CD4-positive, alpha-beta T cell treated with Interleukin-6 for 4 hours (primary cell): ENCODE data around the gene MS4A15.
A peak's percentile ranks its signal among the peaks of the same experiment; 100 is the strongest.
"Not testable (repeated sequence)": the region's sequence is repeated elsewhere in the genome, so short reads cannot be mapped to it uniquely, and the experiment has no call there.

Source experiments
- DNase-seq: peaks from one replicate; pipeline ENCODE4 v3.0.0-alpha.2; 2020; ENCODE audit warnings: mixed read lengths

The MS4A15 gene

GRCh38 chr11:60757231-60757800, 649 bp downstream of the MS4A15 start:
- DNase-seq = no peak

- DNase-seq = not testable (repeated sequence)
These were observed 2.0 kb downstream of the MS4A15 start for GRCh38 chr11:60758671-60759070.

DNA sequence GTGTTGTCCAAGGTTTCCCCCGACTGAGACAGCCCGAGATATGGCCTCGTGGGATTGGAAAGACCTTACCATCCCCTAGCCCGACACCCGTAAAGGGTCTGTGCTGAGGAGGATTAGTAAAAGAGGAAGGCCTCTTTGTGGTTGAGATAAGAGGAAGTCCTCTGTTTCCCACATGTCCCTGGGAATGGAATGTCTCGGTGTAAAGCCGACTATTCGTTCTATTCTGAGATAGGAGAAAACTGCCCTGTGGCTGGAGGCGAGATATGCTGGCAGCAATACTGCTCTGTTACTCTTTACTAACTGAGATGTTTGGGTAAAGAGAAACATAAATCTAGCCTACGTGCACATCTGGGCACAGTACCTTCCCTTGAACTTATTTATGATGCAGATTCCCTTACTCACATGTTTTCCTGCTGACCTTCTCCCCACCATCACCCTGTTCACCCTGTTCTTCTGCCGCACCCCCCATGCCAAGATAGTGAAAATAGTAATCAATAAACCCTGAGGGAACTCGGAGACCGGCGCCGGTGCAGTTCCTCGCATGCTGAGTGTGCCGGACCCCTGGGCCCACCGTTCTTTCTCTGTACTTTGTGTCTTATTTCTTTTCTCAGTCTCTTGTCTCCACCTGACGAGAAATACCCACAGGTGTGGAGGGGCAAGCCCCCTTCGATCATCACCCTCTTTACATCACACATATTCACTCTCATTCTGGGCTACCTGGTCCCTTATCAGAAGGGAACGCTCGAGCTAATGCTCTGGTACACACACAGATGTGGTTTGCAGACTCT, 3.0 kb downstream of the MS4A15 start:
- DNase-seq = not testable (repeated sequence)

DNA sequence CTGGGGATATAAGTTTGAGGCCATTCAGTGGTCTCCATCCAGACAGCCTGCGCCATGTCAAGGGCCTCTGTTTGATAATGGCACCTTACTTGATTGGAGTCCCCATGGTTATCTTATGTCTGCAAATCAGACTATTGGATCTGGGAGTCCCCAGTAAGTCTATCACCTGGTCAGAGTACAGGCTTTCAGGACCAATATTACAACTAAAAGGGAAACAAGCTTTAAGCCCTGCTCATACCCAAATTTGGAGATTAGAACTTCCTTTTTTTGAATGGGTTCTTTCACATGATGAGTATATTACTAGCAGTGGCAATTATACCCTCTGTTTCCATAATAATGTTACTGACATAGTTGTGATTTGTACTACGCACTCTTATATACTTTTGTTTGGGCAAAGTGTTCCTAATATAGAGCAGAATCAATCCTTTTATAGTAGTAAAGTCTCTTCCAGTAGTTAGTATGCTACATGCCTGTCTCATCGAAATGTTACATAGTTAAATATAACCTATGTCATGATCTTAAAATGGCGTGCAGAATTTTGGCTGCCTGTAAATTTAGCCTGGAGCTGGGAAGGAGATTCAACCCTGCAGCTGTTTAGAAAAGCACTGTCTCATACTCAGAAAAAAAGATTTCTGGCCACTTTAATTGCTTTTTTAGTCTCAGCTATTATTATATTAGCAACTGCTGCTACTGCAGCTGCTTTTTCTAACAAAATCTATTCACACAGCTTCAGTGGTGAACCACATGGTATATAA, 4.9 kb downstream of the MS4A15 start:
- DNase-seq = no peak

- DNase-seq = no peak
These were observed 6.4 kb downstream of the MS4A15 start for GRCh38 chr11:60762851-60763691.

GRCh38 chr11:60763692-60764369, 7.2 kb downstream of the MS4A15 start:
- DNase-seq = no peak

DNA sequence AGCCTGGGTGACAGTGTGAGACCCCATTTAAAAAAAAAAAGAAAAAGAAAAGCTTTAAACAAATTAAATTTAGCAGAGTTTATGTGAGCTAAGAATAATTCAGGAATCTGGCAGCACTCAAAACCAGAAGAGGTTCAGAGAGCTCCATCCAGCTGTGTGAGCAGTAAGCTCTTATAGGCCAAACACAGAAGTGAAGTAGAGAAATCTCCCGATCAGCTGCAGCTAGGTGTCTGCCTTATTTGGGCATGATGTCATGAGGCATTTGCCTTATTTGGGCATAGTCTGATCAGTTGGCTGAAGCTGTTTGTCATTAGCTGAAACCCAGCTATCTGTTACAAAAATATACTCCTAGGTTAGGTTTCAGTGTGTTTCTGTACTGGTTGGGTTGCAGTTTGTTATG, 8.2 kb downstream of the MS4A15 start:
- DNase-seq = no peak

DNA sequence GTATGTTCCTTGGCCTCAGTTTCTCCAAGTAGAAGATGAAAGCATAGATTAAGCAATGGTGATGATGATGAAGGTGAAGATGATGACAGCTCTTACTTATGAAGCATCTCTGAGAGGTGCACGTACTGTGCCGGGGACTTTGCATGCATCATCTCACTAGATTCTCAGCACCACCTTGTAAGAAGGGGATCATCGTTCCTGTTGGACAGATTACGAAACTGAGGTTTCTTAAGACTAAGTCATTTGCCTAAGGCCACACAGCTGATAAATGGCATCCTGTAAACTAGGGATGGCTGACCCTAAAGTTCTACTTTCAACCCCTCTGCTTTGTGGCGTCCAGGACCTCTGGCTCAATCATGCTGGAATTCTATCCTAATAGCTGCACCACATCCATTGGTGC, 8.7 kb downstream of the MS4A15 start:
- no peak for DNase-seq

- no peak for DNase-seq
These were observed 9.9 kb downstream of the MS4A15 start for GRCh38 chr11:60766547-60766946.

- peak; percentile 4 for DNase-seq
These were observed 10.7 kb downstream of the MS4A15 start for GRCh38 chr11:60767388-60767811.

DNA sequence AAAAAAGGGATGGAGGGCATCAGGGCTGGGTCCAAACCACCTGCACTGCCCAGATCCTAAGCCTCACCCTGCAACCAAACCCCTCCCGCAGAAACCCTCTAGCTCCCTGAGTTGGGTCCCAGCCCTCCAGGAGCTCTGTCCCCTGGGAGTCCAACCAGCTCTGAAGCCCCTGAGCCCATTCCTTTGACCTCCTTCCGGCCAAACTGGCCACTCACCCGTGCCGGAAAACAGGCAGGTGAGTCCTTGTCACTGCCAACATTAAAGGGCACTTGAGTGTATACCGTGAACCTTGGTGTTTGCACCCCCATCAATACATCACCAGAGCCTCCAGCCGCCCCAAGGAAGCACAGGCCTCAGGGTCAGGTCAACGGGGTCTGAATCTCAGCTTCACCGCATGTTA, 11.5 kb downstream of the MS4A15 start:
- no peak for DNase-seq

DNA sequence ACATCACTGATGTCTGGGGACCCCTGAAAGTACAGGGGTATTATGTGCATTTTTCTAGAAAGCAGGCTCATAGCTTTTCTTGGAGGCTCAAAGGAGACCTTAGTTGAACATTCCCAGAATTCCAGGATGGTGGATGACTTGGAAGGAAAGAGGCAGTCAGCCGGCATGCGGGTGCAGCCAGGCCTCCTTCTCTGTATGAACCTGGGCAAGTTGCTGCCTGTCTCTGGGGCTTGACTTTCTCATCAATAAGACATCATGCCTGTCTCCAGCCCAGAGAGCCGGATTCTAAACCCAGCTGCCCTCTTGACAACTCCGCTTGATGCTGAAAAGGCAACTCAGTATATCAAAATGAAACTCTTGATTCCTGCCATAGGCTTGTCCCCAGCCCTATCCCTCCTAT, 12.6 kb downstream of the MS4A15 start:
- no peak for DNase-seq

DNA sequence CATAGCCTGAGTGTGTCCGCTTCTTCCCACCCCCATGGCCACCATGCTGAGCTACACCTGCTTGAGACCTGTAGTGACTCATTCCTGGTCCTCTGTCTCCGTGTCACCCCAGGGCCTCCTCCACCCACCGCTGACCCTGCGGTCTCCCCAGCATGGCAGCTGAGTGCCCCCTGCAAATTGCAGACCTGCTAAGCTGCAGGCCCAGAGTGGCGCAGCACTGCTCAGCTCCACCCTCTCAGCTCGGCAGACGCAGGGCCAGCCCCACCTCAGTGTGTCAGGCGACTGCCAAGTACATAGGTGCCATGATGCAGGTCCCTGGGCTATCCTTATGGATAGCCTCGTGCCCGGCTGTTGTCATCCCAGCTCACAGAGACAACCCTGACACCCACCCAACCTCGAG, 13.1 kb downstream of the MS4A15 start:
- DNase-seq = no peak

DNA sequence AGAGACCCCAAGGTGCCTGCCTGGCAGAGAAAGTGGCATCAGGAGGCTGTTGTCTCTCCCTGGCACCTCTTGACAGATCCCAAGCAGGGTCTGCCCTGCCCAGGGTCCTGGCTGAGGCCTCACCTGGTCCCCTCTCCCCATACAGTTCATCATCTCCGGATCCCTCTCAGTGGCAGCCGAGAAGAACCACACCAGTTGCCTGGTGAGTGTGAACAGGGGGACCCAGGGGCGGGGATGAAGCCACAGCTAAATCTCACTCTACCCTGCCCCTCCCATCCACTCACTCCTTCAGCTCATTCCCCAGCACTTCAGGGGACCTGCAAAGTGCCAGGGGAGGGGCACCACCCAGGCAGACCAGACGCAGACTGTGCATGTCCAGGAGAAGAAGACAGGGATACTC, 14.5 kb downstream of the MS4A15 start:
- no peak for DNase-seq

- DNase-seq = no peak
These were observed 15.3 kb downstream of the MS4A15 start for GRCh38 chr11:60771879-60772525.

DNA sequence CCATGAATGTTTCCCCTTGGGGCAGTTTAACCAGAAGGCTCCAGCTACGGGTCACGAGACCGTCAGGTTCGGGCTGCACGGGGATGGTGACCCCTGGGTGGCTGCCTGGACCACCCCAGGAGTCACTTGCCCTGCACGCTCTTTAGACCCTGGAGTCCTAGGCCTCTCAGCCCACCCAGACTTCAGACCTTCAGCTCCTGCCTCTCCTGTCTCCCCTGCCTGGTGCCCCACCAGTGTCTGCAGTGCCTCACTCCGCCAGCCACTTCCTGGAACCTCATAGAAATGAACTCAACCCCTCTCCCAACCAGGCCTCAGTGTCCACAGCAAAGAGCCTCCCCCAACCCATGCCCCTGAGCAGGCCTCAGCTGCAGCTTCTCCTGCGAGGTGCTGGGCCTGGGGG, 16.0 kb downstream of the MS4A15 start:
- DNase-seq = no peak

- DNase-seq = no peak
These were observed 18.1 kb downstream of the MS4A15 start for GRCh38 chr11:60774726-60775125.

DNA sequence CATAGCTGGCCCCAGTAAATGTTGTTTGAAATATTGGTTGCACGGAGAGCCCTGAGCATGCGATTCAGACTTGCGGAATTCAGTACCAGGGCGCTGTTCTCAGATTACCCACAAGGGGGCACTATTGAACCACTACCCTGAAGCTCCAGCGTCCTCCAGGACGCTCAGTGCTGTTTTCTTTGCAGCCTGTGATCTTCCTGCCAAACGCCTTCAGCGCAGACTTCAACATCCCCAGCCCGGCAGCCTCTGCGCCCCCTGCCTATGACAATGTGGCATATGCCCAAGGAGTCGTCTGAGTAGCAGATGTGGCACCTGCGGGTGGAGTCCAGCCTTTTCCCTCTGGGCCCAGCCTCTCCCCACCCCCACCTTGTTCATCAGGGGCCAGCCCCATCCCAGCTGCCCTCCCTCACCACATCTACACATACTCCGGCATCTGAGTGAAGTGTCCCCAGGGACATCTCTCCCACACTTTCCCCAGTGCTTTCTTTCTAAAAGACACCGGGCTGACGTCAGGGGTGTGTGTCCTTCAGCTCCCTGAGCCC, 18.8 kb downstream of the MS4A15 start:
- peak; percentile 86 for DNase-seq

- no peak for DNase-seq
These were observed 19.5 kb downstream of the MS4A15 start for GRCh38 chr11:60776167-60776566.

GRCh38 chr11:60777106-60777505, 20.4 kb downstream of the MS4A15 start:
- DNase-seq = no peak

- DNase-seq = no peak
These were observed 20.9 kb downstream of the MS4A15 start for GRCh38 chr11:60777572-60777971.

GRCh38 chr11:60780065-60780464, 23.4 kb downstream of the MS4A15 start:
- DNase-seq = no peak
